HEK293 (cell line): ENCODE results near the gene RFNG.

Experiments used
- CTCF ChIA-PET: fragments of 350-600 bp; formaldehyde crosslinking; extraction: SDS; loops from one replicate; lab custom pipeline; 2021; ENCODE audit warnings: antibody characterized with exemption; lab: Yijun Ruan, JAX
- POLR2A ChIA-PET: fragments of 300-600 bp; formaldehyde crosslinking; extraction: SDS; loops from one replicate; lab custom pipeline; 2020; ENCODE audit warnings: antibody characterized with exemption, inconsistent platforms; lab: Yijun Ruan, JAX
- H3K27ac ChIP-seq: fragments of 200-500 bp; sonication (Bioruptor generic); 2 replicates; pipeline ENCODE4 v1.5.1; 2014; ENCODE audit warnings: low read depth, low read length, control low read depth, inconsistent platforms; ENCODE audit errors: extremely low read depth
- H3K36me3 ChIP-seq, 2 experiments: fragments of 200-500 bp in 1 of 2; sonication (Bioruptor generic) in 1 of 2; 1 replicate in 1 of 2; 2 replicates in 1 of 2; pipeline ENCODE4 v1.5.1; 2014 to 2017; ENCODE audit warnings: inconsistent platforms in 2 of 2, low read length in 2 of 2; ENCODE audit not compliant: control insufficient read depth in 2 of 2, insufficient read depth in 1 of 2
- H3K4me1 ChIP-seq: fragments of 200-500 bp; sonication (Bioruptor generic); 2 replicates; pipeline ENCODE4 v1.5.1; 2014; ENCODE audit warnings: mild to moderate bottlenecking, low read length, inconsistent platforms; ENCODE audit not compliant: control insufficient read depth, insufficient read depth
- H3K4me3 ChIP-seq: 2 replicates; pipeline ENCODE4 v1.5.1; 2011; ENCODE audit warnings: low read depth, mild to moderate bottlenecking, control low read depth, low read length, moderate library complexity
- H3K9me3 ChIP-seq: fragments of 200-500 bp; sonication (Bioruptor generic); 2 replicates; pipeline ENCODE4 v1.5.1; 2014; ENCODE audit warnings: low read depth, low read length, inconsistent platforms; ENCODE audit not compliant: control insufficient read depth, insufficient read depth
- EGR2 ChIP-seq: fragments of 450-650 bp; formaldehyde crosslinking; IDR thresholded peaks from 2 replicates; pipeline ENCODE4 v1.5.1; 2016; ENCODE audit warnings: low read depth, missing biosample characterization, missing genetic modification characterization
- GLIS2 ChIP-seq: fragments of 450-650 bp; formaldehyde crosslinking; IDR thresholded peaks from 2 replicates; pipeline ENCODE4 v1.5.1; 2016; ENCODE audit warnings: missing biosample characterization, missing genetic modification characterization
- HOXA7 ChIP-seq: sonication (generic); formaldehyde crosslinking; IDR thresholded peaks from 2 replicates; pipeline ENCODE4 v1.8.1; 2022; ENCODE audit warnings: missing genetic modification reagents, borderline replicate concordance
- KLF1 ChIP-seq: fragments of 450-650 bp; formaldehyde crosslinking; IDR thresholded peaks from 2 replicates; pipeline ENCODE4 v1.5.1; 2016; ENCODE audit warnings: missing biosample characterization, missing genetic modification characterization
- KLF10 ChIP-seq: fragments of 450-650 bp; IDR thresholded peaks from 2 replicates; pipeline ENCODE4 v1.5.1; 2018; ENCODE audit warnings: missing biosample characterization, mild to moderate bottlenecking, missing genetic modification characterization
- KLF7 ChIP-seq: fragments of 450-650 bp; formaldehyde crosslinking; IDR thresholded peaks from 2 replicates; pipeline ENCODE4 v1.5.1; 2016; ENCODE audit warnings: missing biosample characterization, missing genetic modification characterization, borderline replicate concordance
- SP3 ChIP-seq: fragments of 450-650 bp; formaldehyde crosslinking; IDR thresholded peaks from 2 replicates; pipeline ENCODE4 v1.5.1; 2016; ENCODE audit warnings: missing biosample characterization, missing genetic modification characterization
- WT1 ChIP-seq: fragments of 450-650 bp; formaldehyde crosslinking; IDR thresholded peaks from 2 replicates; pipeline ENCODE4 v1.5.1; 2016; ENCODE audit warnings: missing biosample characterization, missing genetic modification characterization
- ZBTB20 ChIP-seq: fragments of 450-650 bp; formaldehyde crosslinking; IDR thresholded peaks from 2 replicates; pipeline ENCODE4 v1.5.1; 2016; ENCODE audit warnings: missing biosample characterization, missing genetic modification characterization
- ZBTB48 ChIP-seq: fragments of 450-650 bp; formaldehyde crosslinking; IDR thresholded peaks from 2 replicates; pipeline ENCODE4 v1.5.1; 2016; ENCODE audit warnings: missing biosample characterization, missing genetic modification characterization
- ZBTB8A ChIP-seq: fragments of 450-650 bp; formaldehyde crosslinking; IDR thresholded peaks from 2 replicates; pipeline ENCODE4 v1.5.1; 2016; ENCODE audit warnings: missing biosample characterization, missing genetic modification characterization
- ZNF211 ChIP-seq: fragments of 450-650 bp; formaldehyde crosslinking; IDR thresholded peaks from 2 replicates; pipeline ENCODE4 v1.5.1; 2016; ENCODE audit warnings: low read depth, missing biosample characterization, missing genetic modification characterization
- ZNF302 ChIP-seq: fragments of 450-650 bp; formaldehyde crosslinking; IDR thresholded peaks from 2 replicates; pipeline ENCODE4 v1.5.1; 2016; ENCODE audit warnings: missing biosample characterization, missing genetic modification characterization, low read depth
- ZNF311 ChIP-seq: fragments of 450-650 bp; formaldehyde crosslinking; IDR thresholded peaks from 2 replicates; pipeline ENCODE4 v1.5.1; 2017; ENCODE audit warnings: missing biosample characterization, missing genetic modification characterization, borderline replicate concordance
- ZNF341 ChIP-seq: fragments of 450-650 bp; formaldehyde crosslinking; IDR thresholded peaks from 2 replicates; pipeline ENCODE4; 2016; ENCODE audit warnings: low read depth, missing biosample characterization, missing genetic modification characterization
- ZNF416 ChIP-seq: fragments of 450-650 bp; formaldehyde crosslinking; IDR thresholded peaks from 2 replicates; pipeline ENCODE4 v1.5.1; 2016; ENCODE audit warnings: missing biosample characterization, missing genetic modification characterization
- ZNF555 ChIP-seq: fragments of 450-650 bp; formaldehyde crosslinking; conservative IDR thresholded peaks from 2 replicates; pipeline ENCODE4 v1.5.1; 2017; ENCODE audit warnings: missing biosample characterization, mild to moderate bottlenecking, missing genetic modification characterization, inconsistent platforms
- ZNF600 ChIP-seq: fragments of 450-650 bp; formaldehyde crosslinking; IDR thresholded peaks from 2 replicates; pipeline ENCODE4 v1.5.1; 2016; ENCODE audit warnings: missing biosample characterization, missing genetic modification characterization
- ZNF660 ChIP-seq: fragments of 450-650 bp; IDR thresholded peaks from 2 replicates; pipeline ENCODE4 v1.5.1; 2018; ENCODE audit warnings: missing biosample characterization, mild to moderate bottlenecking, missing genetic modification characterization
- ZNF664 ChIP-seq: fragments of 450-650 bp; formaldehyde crosslinking; IDR thresholded peaks from 2 replicates; pipeline ENCODE4 v1.5.1; 2016; ENCODE audit warnings: missing biosample characterization, missing genetic modification characterization
- ZSCAN30 ChIP-seq: fragments of 450-650 bp; IDR thresholded peaks from 2 replicates; pipeline ENCODE4 v1.5.1; 2018; ENCODE audit warnings: missing biosample characterization, mild to moderate bottlenecking, missing genetic modification characterization, moderate library complexity
- TF ChIP-seq, protein P1 (sequence below): fragments of 450-650 bp; formaldehyde crosslinking; IDR thresholded peaks from 2 replicates; pipeline ENCODE4 v1.5.1; 2016; ENCODE audit warnings: missing biosample characterization, missing genetic modification characterization
- TF ChIP-seq, protein P2 (sequence below): fragments of 450-650 bp; formaldehyde crosslinking; IDR thresholded peaks from 2 replicates; pipeline ENCODE4 v1.5.1; 2016; ENCODE audit warnings: missing biosample characterization, missing genetic modification characterization
- TF ChIP-seq, protein P3 (sequence below): fragments of 450-650 bp; formaldehyde crosslinking; IDR thresholded peaks from 2 replicates; pipeline ENCODE4 v1.5.1; 2016; ENCODE audit warnings: missing biosample characterization, missing genetic modification characterization, borderline replicate concordance
- TF ChIP-seq, protein P4 (sequence below): fragments of 450-650 bp; formaldehyde crosslinking; IDR thresholded peaks from 2 replicates; pipeline ENCODE4; 2016; ENCODE audit warnings: missing biosample characterization, missing genetic modification characterization

The RFNG gene

DNA sequence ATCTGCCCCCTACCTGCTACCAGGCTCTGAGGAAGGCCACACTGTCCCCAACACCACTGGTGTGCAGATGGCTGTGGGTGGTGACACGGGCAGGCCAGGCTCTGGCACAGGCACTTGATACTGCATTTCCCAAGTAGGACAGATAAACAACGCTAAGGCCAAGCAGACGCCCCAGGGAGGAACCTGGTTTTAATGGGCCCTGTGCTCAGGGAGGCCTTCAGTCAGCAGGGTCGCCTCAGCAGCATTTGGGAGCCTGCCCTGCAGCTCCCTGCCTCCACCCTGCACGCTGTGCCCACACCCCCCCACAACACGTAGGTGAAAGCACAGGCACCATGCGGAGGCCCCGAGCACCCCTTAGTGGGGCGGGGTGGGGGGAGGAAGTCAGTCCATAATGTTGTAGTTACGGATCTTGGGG, 49.7 kb upstream of the RFNG start (continued):
- TF ChIP-seq, protein P1, sequence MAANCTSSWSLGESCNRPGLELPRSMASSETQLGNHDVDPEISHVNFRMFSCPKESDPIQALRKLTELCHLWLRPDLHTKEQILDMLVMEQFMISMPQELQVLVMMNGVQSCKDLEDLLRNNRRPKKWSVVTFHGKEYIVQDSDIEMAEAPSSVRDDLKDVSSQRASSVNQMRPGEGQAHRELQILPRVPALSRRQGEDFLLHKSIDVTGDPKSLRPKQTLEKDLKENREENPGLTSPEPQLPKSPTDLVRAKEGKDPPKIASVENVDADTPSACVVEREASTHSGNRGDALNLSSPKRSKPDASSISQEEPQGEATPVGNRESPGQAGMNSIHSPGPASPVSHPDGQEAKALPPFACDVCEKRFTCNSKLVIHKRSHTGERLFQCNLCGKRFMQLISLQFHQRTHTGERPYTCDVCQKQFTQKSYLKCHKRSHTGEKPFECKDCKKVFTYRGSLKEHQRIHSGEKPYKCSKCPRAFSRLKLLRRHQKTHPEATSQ (tag by site-specific recombination): no peak
- TF ChIP-seq ZNF660 (tag by site-specific recombination) (no peak), KLF10 (tag by site-specific recombination) (no peak), KLF1 (tag by site-specific recombination) (peak; percentile 76), ZNF211 (tag by site-specific recombination) (no peak), ZNF302 (no peak), GLIS2 (tag by site-specific recombination) (peak; percentile 30), ZSCAN30 (tag by site-specific recombination) (no peak), KLF7 (no peak), ZNF664 (tag by site-specific recombination) (no peak), ZNF341 (tag by site-specific recombination) (peak; percentile 59; the same call in 1 of the 2 replicates), ZBTB48 (tag by site-specific recombination) (no peak), HOXA7 (CRISPR knock-in tag) (no peak), ZBTB20 (tag by site-specific recombination) (peak; percentile 52; the same call in 1 of the 2 replicates)
- TF ChIP-seq, protein P2, sequence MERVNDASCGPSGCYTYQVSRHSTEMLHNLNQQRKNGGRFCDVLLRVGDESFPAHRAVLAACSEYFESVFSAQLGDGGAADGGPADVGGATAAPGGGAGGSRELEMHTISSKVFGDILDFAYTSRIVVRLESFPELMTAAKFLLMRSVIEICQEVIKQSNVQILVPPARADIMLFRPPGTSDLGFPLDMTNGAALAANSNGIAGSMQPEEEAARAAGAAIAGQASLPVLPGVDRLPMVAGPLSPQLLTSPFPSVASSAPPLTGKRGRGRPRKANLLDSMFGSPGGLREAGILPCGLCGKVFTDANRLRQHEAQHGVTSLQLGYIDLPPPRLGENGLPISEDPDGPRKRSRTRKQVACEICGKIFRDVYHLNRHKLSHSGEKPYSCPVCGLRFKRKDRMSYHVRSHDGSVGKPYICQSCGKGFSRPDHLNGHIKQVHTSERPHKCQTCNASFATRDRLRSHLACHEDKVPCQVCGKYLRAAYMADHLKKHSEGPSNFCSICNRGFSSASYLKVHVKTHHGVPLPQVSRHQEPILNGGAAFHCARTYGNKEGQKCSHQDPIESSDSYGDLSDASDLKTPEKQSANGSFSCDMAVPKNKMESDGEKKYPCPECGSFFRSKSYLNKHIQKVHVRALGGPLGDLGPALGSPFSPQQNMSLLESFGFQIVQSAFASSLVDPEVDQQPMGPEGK (tag by site-specific recombination): peak; percentile 24

DNA sequence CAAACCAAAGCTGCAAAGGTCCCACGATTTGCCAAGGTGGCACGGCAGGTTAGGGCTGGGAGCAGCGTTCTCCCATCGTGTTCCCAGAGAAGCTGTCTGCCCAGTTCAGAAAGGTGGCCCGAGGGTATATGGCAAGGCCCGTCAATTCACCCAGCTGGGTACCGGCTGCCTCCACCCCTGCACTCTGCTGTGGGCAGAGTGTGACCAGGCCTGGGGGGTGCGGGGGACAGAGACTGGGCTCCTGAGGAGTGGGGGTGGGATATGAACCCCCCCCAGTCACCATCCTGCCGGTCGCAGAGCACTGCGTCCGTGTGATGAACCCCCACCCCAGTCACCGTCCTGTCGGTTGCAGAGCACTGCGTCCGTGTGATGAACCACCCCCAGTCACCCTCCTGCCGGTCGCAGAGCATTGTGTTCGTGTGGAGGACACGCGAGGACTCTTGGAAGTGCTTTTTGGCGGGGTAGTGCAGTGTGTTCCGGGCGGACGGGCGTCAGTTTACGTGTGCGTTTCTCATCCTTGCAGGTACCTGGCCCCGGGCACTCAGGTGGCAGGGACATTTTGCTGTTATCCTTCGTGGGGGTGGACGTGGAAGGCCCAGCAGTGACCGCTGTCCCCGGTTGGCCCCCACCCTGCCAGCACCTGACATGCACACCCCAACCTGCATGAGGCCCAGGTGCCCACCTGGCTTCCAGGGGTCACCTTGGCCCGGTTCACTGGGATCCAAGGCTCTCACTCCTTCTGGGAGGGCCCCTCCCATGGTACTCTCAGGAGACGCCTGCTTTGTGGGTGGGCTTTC, 49.1 kb upstream of the RFNG start:
- no peak overlapping the region for H3K4me3 ChIP-seq
- H3K9me3 ChIP-seq: no peaks in the 10 kb centered on the region
- POLR2A ChIA-PET: no interaction called here
- H3K4me1 ChIP-seq: peaks cover 8% of the 10 kb centered on the region; the same call in 1 of the 2 replicates
- CTCF ChIA-PET: interaction anchor here (0.6 kb wide), 1 partner anchor 1558 kb away, joined by 3 read pairs; no protein-coding TSS in a partner anchor
- 0 out of 2 replicates have a peak overlapping the region, but pooled peaks have one; percentile 27 for H3K27ac ChIP-seq
- H3K36me3 ChIP-seq: peaks cover 0 to 14% of the 10 kb centered on the region in 2 experiments; a peak in 1 of 3 replicates
- TF ChIP-seq ZNF600 (tag by site-specific recombination) (peak; percentile 64), EGR2 (tag by site-specific recombination) (no peak), ZNF311 (tag by site-specific recombination) (no peak), WT1 (tag by site-specific recombination) (no peak), ZNF555 (tag by site-specific recombination) (no peak), GLIS2 (tag by site-specific recombination) (0 out of 2 replicates have a peak, but pooled peaks have one; percentile 65), ZBTB8A (tag by site-specific recombination) (no peak), SP3 (tag by site-specific recombination) (0 out of 2 replicates have a peak, but pooled peaks have one; percentile 14), ZNF416 (tag by site-specific recombination) (no peak)
- TF ChIP-seq, protein P3, sequence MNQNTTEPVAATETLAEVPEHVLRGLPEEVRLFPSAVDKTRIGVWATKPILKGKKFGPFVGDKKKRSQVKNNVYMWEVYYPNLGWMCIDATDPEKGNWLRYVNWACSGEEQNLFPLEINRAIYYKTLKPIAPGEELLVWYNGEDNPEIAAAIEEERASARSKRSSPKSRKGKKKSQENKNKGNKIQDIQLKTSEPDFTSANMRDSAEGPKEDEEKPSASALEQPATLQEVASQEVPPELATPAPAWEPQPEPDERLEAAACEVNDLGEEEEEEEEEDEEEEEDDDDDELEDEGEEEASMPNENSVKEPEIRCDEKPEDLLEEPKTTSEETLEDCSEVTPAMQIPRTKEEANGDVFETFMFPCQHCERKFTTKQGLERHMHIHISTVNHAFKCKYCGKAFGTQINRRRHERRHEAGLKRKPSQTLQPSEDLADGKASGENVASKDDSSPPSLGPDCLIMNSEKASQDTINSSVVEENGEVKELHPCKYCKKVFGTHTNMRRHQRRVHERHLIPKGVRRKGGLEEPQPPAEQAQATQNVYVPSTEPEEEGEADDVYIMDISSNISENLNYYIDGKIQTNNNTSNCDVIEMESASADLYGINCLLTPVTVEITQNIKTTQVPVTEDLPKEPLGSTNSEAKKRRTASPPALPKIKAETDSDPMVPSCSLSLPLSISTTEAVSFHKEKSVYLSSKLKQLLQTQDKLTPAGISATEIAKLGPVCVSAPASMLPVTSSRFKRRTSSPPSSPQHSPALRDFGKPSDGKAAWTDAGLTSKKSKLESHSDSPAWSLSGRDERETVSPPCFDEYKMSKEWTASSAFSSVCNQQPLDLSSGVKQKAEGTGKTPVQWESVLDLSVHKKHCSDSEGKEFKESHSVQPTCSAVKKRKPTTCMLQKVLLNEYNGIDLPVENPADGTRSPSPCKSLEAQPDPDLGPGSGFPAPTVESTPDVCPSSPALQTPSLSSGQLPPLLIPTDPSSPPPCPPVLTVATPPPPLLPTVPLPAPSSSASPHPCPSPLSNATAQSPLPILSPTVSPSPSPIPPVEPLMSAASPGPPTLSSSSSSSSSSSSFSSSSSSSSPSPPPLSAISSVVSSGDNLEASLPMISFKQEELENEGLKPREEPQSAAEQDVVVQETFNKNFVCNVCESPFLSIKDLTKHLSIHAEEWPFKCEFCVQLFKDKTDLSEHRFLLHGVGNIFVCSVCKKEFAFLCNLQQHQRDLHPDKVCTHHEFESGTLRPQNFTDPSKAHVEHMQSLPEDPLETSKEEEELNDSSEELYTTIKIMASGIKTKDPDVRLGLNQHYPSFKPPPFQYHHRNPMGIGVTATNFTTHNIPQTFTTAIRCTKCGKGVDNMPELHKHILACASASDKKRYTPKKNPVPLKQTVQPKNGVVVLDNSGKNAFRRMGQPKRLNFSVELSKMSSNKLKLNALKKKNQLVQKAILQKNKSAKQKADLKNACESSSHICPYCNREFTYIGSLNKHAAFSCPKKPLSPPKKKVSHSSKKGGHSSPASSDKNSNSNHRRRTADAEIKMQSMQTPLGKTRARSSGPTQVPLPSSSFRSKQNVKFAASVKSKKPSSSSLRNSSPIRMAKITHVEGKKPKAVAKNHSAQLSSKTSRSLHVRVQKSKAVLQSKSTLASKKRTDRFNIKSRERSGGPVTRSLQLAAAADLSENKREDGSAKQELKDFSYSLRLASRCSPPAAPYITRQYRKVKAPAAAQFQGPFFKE: no peak
- TF ChIP-seq, protein P4, sequence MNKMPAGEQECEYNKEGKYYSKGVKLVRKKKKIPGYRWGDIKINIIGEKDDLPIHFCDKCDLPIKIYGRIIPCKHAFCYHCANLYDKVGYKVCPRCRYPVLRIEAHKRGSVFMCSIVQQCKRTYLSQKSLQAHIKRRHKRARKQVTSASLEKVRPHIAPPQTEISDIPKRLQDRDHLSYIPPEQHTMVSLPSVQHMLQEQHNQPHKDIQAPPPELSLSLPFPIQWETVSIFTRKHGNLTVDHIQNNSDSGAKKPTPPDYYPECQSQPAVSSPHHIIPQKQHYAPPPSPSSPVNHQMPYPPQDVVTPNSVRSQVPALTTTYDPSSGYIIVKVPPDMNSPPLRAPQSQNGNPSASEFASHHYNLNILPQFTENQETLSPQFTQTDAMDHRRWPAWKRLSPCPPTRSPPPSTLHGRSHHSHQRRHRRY (tag by site-specific recombination): no peak
